Stimulated activated CD4-positive, alpha-beta T cell treated with anti-CD3 and anti-CD28 coated beads, Interleukin-15, amount 100 ng/mL, for 1 hour (primary cell): Measurements from ENCODE around the gene PXN.

Experiments used
- DNase-seq, 2 donors: peaks; one replicate each; pipeline ENCODE4 v3.0.0-alpha.2; 2020; ENCODE audit warnings: low read depth in 1 of 2, low spot score in 1 of 2

The PXN gene

DNA sequence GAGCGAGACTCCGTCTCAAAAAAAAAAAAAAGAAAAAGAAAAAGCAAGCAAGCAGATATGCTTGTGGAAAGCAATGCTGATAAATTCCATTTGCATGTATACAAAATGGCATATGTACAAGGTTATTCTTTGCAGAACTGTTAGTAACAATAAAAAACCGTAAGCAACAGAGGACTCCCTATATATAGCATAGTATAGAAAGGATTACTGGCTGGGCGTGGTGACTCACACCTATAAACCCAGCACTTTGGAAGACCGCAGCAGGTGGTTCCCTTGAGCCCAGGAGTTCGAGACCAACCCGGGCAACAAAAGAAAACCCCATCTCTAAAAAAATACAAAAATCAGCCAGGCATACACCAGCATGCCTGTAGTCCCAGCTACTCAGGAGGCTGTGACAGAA, 84.6 kb downstream of the PXN start:
- DNase-seq: no peak

DNA sequence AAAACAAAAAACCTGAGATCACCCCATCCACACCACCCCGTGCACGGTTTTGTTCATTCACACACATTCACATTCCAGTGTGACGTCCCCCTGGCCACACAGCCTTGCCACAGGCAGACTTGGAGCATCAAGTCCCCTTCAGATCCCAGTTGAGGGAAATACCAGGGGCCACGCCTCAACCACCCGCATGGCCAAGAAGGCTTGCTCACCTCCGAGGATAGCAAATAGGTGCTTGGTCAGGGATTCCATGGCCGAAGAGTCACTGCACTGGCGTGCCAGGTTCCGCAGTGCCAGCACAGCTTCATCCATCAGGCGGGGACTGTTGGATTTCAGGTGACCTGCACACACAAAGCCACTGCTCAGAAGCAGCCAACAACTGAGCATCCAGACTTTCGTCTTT, 90.0 kb downstream of the PXN start:
- DNase-seq: no peak

GRCh38 chr12:120175062-120175461, 90.5 kb downstream of the PXN start:
- DNase-seq: no peak

- DNase-seq: no peak
Observed at GRCh38 chr12:120172053-120172452, 93.5 kb downstream of the PXN start.

GRCh38 chr12:120170631-120171030, 94.9 kb downstream of the PXN start:
- no peak for DNase-seq

GRCh38 chr12:120169946-120170345, 95.6 kb downstream of the PXN start:
- no peak for DNase-seq

GRCh38 chr12:120168337-120168736, 97.2 kb downstream of the PXN start:
- no peak for DNase-seq

- no peak for DNase-seq
Observed at GRCh38 chr12:120167529-120168095, 97.9 kb downstream of the PXN start.

GRCh38 chr12:120164293-120164692, 101.2 kb downstream of the PXN start:
- no peak for DNase-seq

DNA sequence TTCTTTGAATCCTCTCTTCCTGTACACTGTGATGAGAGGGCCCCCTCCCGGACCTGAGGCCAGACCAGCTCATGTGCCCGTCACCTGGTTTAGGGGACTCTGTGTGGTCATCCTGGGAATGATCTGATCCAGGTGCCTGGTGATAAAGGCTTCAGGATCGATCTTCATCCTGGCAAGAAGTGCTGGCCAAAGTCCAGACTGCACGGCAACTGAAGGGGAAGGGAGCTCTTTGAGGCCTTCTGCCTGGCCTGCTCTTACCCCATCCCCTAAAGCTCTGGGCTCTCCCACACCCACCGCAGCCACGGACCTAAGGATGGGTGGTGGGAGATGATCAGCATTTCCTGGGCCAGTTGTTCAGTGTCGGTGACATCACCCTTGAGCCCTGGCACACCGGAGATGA, 102.8 kb downstream of the PXN start:
- DNase-seq: no peak

GRCh38 chr12:120161852-120162251, 103.7 kb downstream of the PXN start:
- DNase-seq: no peak
